Neural progenitor cell (in vitro differentiated cells): Measurements from ENCODE around the gene SYCP1. TPM values are rescaled to one million over a fixed set of nuclear protein-coding genes. Genes with fewer than 3 reads are reported as not detected.
A peak's percentile ranks its signal among the peaks of the same experiment; 100 is the strongest.

Source experiments
- DNase-seq: peaks from one replicate; pipeline ENCODE4 v3.0.0-alpha.2; 2016; ENCODE audit warnings: low spot score
- H2AFZ ChIP-seq: fragments of 200-600 bp; sonication (generic); replicated peaks from 2 replicates; pipeline ENCODE4 v1.6.1; 2016; ENCODE audit warnings: antibody characterized with exemption
- H3F3A ChIP-seq: fragments of 200-600 bp; sonication (generic); 2 replicates; pipeline ENCODE4 v1.6.1; 2016; ENCODE audit warnings: antibody characterized with exemption, low read depth
- H3K27ac ChIP-seq: fragments of 200-600 bp; sonication (generic); 2 replicates; pipeline ENCODE4 v1.5.1; 2016; ENCODE audit warnings: mild to moderate bottlenecking
- H3K27me3 ChIP-seq: fragments of 200-600 bp; sonication (generic); 2 replicates; pipeline ENCODE4 v1.6.1; 2016; ENCODE audit warnings: mild to moderate bottlenecking, moderate library complexity
- H3K36me3 ChIP-seq: fragments of 200-600 bp; sonication (generic); 2 replicates; pipeline ENCODE4 v1.5.1; 2016
- H3K4me1 ChIP-seq: fragments of 200-600 bp; sonication (generic); 2 replicates; pipeline ENCODE4 v1.6.1; 2016; ENCODE audit warnings: mixed run types
- H3K4me2 ChIP-seq: fragments of 200-600 bp; sonication (generic); 2 replicates; pipeline ENCODE4 v1.6.1; 2016
- H3K4me3 ChIP-seq: fragments of 200-600 bp; sonication (generic); 2 replicates; pipeline ENCODE4 v1.5.1; 2016
- H3K79me2 ChIP-seq: fragments of 200-600 bp; sonication (generic); 2 replicates; pipeline ENCODE4 v1.6.1; 2016; ENCODE audit warnings: low read depth
- H3K9ac ChIP-seq: fragments of 200-600 bp; sonication (generic); 2 replicates; pipeline ENCODE4 v1.6.1; 2016
- H3K9me3 ChIP-seq: fragments of 200-600 bp; sonication (generic); 2 replicates; pipeline ENCODE4 v1.5.1; 2016; ENCODE audit warnings: low read depth
- H4K20me1 ChIP-seq: fragments of 200-600 bp; sonication (generic); 2 replicates; pipeline ENCODE4 v1.6.1; 2016; ENCODE audit warnings: low read depth
- H3K27ac Mint-ChIP-seq: 3 replicates; pipeline ENCODE4 v1.8.0; 2021; ENCODE audit warnings: mixed read lengths
- H3K27me3 Mint-ChIP-seq: 2 replicates; pipeline ENCODE4 v1.8.0; 2022; ENCODE audit warnings: low read depth, mild to moderate bottlenecking, inconsistent platforms, moderate library complexity, mixed read lengths; ENCODE audit not compliant: insufficient read depth
- H3K36me3 Mint-ChIP-seq: 3 replicates; pipeline ENCODE4 v1.8.0; 2021; ENCODE audit warnings: mixed read lengths
- H3K4me1 Mint-ChIP-seq: 3 replicates; pipeline ENCODE4 v1.8.0; 2021; ENCODE audit warnings: mixed read lengths
- H3K4me3 Mint-ChIP-seq: 3 replicates; pipeline ENCODE4 v1.8.0; 2021; ENCODE audit warnings: mild to moderate bottlenecking, moderate library complexity, mixed read lengths
- H3K9me3 Mint-ChIP-seq: 3 replicates; pipeline ENCODE4 v1.8.0; 2020; ENCODE audit warnings: mixed read lengths
- CTCF ChIP-seq: fragments of 200-600 bp; sonication (generic); IDR thresholded peaks from 2 replicates; pipeline ENCODE4 v1.5.1; 2017; ENCODE audit warnings: antibody characterized with exemption, mild to moderate bottlenecking
- EZH2 ChIP-seq: fragments of 200-600 bp; sonication (generic); IDR thresholded peaks from 2 replicates; pipeline ENCODE4 v1.6.1; 2017; ENCODE audit warnings: antibody characterized with exemption, mild to moderate bottlenecking, moderate library complexity
- EZH2phosphoT487 ChIP-seq: fragments of 200-600 bp; sonication (generic); IDR thresholded peaks from 2 replicates; pipeline ENCODE4 v1.6.1; 2017; ENCODE audit warnings: antibody characterized with exemption
- total RNA-seq: library from RNA; depleted of rRNA; stranded (reverse); fragments of >200 nt; gene quantifications from 2 replicates; pipeline ENCODE4 v1.2.3, GENCODE V29; 2015; ENCODE audit warnings: low replicate concordance

The SYCP1 gene
- total RNA-seq, 1 donor from 2014 or later = 0.11 TPM

- Mint-ChIP-seq H3K27me3 (peaks cover 2% of the 10 kb centered on the region), H3K36me3 (no peaks in the 10 kb centered on the region)
- no peak overlapping the region for H3K9ac ChIP-seq
Observed at GRCh38 chr1:114976891-114977290, 122.2 kb downstream of the SYCP1 start.

GRCh38 chr1:114979278-114979891, 124.7 kb downstream of the SYCP1 start:
- Histone ChIP-seq H3K4me1 (no peaks in the 10 kb centered on the region), H3K9ac (no peak overlapping the region), H4K20me1 (no peaks in the 10 kb centered on the region), H3K4me3 (no peak overlapping the region), H3K79me2 (no peaks in the 10 kb centered on the region), H3K27ac (no peak overlapping the region), H3K9me3 (no peaks in the 10 kb centered on the region), H3K36me3 (no peaks in the 10 kb centered on the region), H3F3A (no peaks in the 10 kb centered on the region), H3K4me2 (no peak overlapping the region), H2AFZ (no peak overlapping the region), H3K27me3 (no peaks in the 10 kb centered on the region)
- TF ChIP-seq EZH2phosphoT487 (no peak), CTCF (peak; percentile 94), EZH2 (no peak)
- Mint-ChIP-seq H3K27ac (no peak overlapping the region), H3K27me3 (peaks cover 2% of the 10 kb centered on the region), H3K4me1 (no peaks in the 10 kb centered on the region), H3K9me3 (peaks cover 13% of the 10 kb centered on the region), H3K4me3 (no peak overlapping the region), H3K36me3 (no peaks in the 10 kb centered on the region)
- DNase-seq = peak; percentile 70

More at GRCh38 chr1:114976891-114977290, 122.2 kb downstream of the SYCP1 start:
- Mint-ChIP-seq H3K27ac (no peak overlapping the region), H3K9me3 (peaks cover 2% of the 10 kb centered on the region), H3K4me3 (no peak overlapping the region), H3K4me1 (no peaks in the 10 kb centered on the region)
- no peaks in the 10 kb centered on the region for H3K36me3 ChIP-seq
- no peaks in the 10 kb centered on the region for H4K20me1 ChIP-seq
- no peaks in the 10 kb centered on the region for H3K4me1 ChIP-seq
- no peak overlapping the region for H2AFZ ChIP-seq
- no peak for DNase-seq
- no peaks in the 10 kb centered on the region for H3K27me3 ChIP-seq
- no peaks in the 10 kb centered on the region for H3F3A ChIP-seq
- H3K79me2 ChIP-seq = no peaks in the 10 kb centered on the region
- no peak overlapping the region for H3K27ac ChIP-seq
- no peak for TF ChIP-seq CTCF
- TF ChIP-seq EZH2phosphoT487 = no peak
- no peak for TF ChIP-seq EZH2
- no peaks in the 10 kb centered on the region for H3K9me3 ChIP-seq
- no peak overlapping the region for H3K4me2 ChIP-seq
- no peak overlapping the region for H3K4me3 ChIP-seq

- Histone ChIP-seq H4K20me1 (no peaks in the 10 kb centered on the region), H3K4me2 (no peak overlapping the region), H3F3A (no peaks in the 10 kb centered on the region), H3K4me3 (no peak overlapping the region), H3K9ac (no peak overlapping the region), H2AFZ (no peak overlapping the region), H3K27me3 (no peaks in the 10 kb centered on the region), H3K9me3 (no peaks in the 10 kb centered on the region), H3K4me1 (no peaks in the 10 kb centered on the region), H3K79me2 (no peaks in the 10 kb centered on the region), H3K36me3 (no peaks in the 10 kb centered on the region), H3K27ac (no peak overlapping the region)
- no peak overlapping the region for H3K4me3 Mint-ChIP-seq
- no peak for DNase-seq
- peaks cover 2% of the 10 kb centered on the region for H3K27me3 Mint-ChIP-seq
- no peaks in the 10 kb centered on the region for H3K36me3 Mint-ChIP-seq
- peaks cover 13% of the 10 kb centered on the region for H3K9me3 Mint-ChIP-seq
- no peaks in the 10 kb centered on the region for H3K4me1 Mint-ChIP-seq
- TF ChIP-seq EZH2 = no peak
- TF ChIP-seq CTCF = no peak
- no peak for TF ChIP-seq EZH2phosphoT487
- no peak overlapping the region for H3K27ac Mint-ChIP-seq
Observed at GRCh38 chr1:114982251-114982650, 127.6 kb downstream of the SYCP1 start.
